ELF-1 (cell line): ENCODE measurements around the gene TNIP1.

Experiments used
- DNase-seq: peaks from one replicate; pipeline ENCODE4 v3.0.0-alpha.2; 2016; ENCODE audit warnings: low read depth, low spot score

Gene TNIP1

DNA sequence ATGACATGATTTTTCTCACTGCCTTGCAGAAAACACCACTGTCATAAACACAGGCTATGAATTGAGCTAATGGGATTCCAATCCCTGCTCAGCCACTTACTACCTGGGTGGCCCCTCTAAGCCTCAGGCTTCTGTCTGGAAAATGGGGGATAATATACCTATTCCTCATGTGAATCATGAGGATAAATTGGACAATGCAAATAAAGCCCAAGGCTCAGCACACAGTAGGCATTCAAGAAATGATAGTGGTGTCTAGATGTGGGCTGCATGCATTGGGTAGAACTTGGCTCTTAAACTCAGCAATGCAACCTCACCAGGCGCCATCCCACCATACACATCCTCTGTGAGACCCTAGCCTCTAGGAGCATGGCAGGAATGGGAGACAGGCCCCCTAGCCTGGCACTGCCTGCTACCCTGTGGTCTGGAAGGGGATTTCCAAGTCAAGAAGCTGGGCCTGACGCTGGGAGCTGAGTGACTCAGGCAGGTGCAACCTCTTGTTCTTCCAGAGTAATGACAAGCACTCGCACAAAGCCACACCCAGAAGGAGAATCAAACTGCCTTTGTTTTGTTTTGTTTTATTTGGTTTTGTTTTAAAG, 2.3 kb upstream of the TNIP1 start:
- DNase-seq: no peak

DNA sequence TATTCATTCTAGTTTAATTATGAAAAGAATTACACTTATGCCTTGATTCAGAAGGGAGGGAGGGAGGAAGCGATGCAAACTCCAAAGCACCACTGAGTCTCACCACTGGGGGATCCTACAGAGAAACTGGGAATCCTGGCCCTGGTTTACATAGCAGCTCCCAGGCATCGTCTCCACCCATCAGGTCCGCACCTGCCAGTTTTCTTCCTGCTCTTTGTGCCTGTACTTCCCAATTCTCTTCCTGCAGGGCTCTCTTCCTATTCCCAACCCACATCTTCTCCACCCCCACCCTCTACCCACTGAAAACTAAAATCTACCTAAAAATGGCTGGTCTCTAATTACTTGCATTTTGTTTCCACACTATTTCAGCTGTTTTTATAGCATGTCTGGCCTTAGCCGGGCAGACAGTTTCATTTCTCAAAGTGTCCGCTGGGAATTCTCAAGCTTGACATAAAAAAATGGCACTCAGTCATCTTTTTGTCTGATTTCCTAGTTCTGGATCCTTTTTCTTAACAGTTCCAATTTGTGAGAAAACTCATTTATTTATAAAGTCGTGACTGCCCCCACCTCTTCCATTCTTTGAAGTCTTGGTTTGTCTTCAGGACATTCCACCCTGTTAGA, 1.6 kb upstream of the TNIP1 start:
- DNase-seq: peak; percentile 59

DNA sequence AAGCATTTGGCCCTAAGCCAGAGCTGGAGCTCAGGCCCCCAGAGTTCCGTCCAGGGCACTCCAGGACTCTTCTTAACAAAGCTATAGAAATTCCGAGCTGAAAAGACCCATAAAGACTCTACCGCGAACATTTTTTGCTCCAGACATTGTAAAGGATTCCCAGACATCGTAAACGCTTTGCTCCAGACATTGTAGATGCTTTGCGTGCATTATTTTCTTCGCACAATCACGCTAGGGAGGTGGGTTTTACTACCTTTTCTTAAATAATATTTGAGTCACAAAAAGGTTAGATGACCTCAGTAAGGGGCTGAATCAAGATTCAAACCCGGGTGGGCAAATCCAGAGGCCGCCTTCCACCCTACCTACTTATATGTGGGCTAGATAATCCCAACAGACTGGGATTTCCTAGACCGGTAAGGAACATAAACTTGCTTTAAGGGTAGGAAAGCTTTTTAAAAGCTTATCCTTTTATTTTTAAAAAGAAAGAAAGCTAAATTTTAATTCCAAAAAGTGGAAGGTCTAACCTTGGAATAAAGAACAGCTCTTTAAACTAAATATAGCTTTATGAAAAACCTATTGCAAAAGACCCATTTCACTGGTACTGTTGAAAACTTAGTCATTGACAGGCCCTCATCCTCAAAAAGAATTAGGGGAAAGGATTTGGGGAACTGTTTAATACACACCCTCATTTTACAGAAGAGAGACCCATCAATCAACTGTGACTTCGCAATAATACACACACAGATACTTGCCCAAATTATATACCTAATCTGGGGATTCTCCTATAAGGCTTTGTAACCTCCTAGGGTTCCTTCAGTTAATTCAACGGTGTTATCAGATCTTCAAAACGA, 822 bp upstream of the TNIP1 start:
- no peak for DNase-seq

DNA sequence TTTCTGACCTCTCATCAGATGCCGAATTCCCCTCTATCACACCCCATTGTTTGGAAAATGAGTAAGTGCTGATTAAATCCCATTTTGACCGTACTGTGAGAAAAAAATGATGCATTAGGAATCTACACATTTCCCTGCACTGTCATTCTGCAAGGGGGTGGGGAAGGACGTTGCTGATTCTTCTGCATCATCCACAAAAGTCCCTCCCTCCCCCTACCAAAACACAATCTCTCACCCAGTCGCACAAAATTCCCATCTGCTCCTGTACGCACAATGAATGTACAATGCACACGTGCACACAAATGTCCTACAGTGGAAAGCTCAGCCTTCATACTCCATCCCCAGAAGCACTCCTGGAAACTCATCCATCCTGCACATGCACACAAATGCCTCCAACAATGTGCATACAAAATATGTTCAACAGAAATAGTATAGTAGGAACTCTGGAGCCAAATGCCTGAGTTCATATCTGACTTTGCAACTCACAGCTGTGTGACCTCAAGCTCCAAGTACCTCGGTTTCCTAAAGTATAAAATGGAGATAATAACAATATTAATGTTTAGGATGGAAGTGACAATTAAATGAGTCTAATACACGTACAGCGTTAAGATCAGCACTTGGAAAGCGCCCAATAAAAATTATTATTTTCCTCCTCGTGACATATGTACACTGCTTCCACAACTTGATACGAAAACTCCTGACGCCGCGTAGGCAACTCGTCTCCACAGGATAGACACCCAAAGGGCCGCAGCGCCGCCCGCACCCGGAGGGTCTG, 809 bp downstream of the TNIP1 start:
- no peak for DNase-seq

DNA sequence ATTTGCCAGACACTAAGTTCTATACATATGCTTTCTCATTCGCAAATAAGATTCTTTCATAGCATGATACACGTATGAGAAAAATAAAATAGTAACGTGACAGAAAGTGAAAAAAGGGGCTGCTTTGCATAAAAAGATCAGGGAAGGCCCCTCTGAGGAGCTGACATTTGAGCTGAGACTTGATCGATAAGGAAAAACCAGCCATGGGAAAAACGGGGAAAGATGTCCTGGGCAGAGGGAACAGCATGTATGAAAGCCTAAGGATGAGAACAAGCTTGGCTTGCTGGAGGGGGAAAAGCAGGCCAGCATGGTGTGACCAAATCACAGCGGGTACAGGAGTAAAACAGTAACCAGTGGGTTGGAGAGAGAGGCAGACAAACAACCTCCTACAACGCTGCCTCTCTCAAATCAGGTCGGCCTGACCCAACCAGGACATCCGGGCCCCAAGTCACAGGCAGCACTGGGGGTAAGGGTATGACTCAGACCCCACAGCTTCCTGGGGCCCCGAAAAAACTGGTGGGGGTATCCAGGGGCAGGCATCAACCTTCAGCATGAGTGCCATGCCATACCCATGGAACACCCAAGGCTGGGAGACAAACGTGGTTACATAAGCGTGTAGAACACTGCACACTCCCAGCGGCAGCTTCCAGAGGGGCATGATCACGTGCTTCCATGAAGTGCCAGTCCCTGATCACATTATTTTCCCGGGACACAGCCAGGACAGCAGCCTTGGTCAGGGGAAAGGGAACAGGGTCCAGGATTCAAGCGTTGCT, 2.2 kb downstream of the TNIP1 start:
- no peak for DNase-seq

DNA sequence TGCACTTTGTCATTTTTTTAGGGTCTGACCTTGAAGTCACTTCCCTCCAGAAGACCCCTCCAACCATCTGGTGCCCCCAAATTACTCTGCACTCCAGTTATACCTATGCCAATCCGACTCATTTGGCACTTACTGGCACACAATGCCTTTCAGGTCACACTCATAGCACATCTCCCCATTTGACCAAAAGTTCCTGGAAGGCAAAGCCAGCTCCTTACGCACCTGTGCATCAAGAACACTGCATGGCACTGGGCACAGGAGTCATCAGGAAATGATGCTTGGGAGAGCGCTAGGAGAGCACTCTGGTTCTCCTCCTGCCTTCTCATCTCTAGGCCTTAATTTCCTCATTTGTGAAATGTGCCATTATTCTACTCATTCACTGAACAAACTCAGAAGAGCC, 2.9 kb downstream of the TNIP1 start:
- no peak for DNase-seq

DNA sequence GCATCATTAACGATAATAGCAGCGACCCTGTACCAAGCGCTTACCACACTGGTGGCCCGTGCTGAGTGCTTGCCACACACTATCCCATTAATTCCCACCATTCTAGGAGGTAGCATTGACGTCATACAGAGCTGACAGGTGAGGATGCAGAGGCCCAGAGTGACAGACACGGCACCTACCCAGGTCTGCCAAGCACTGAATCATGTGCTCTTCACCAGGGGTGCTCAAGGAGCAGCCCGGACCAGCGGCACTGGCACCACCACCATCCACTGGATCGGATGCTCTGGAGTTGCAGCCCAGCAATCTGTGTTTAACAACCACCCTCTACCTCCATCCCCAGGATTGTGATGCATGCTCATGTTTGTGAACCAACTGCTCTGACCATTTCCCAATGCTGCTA, 3.4 kb downstream of the TNIP1 start:
- no peak for DNase-seq

DNA sequence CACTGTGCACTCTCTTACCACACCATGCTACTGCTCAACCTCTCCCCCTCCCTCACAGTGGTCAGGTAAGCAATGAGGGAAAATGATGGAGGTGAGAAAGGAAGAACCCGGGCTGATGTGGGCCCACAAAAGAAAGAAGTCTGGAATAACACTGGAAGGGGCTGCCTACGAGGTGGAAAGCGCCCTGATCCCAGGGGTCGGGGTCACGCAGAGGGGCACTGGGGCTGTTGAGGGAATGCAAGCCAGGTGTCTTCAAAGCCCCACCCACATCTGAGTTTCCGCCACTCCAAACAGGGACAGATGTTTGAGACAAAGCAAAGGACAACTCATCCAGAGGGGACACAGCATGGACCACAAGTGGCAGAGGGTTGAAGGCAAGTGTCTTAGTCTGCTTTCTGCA, 4.2 kb downstream of the TNIP1 start:
- no peak for DNase-seq

DNA sequence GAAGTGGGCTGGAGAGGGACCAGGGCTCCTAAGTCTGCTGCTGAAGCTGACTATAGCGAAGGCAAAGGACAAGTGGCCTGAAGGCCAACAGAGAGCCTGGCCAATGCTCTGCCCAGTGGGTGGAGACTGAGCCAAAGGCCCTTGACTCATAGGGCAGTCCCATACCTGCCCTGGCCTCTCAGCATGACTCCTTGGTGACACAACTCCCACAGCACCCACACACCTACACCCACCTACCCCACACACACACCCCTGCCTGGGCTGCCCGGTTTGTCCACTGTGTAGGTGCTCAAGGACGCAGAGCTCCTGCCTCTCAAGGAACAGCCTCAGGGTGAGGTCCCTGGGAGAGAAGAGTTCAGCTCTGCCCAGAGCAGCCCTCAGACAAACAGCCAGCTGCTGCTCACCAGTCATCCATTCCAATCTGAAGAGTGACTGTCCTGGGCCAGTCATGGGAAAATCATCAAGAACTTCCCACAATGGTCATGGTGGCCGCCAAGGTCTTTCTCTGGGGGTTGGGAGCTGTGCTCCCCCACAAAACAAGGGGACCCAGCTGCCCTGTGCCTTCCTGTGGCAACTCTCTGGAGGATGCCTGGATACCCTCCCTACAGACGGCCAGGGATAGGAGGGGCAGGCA, 5.0 kb downstream of the TNIP1 start:
- no peak for DNase-seq

DNA sequence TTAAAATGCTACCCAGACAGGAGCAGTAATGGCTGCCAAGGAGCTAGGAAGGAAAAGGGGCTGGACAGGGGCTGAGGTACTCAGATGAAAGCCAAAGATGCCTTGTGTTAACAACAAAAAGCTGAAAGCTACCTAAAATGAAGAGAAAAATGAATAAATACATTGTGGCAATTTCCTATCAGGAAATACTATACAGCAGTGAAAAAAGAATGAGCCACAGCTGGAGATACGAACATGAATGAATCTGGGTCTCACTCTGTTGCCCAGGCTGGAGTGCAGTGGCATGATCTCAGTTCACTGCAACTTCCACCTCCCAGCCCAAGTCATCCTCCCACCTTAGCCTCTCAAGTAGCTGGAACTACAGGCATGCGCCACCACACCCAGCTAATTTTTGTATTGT, 6.3 kb downstream of the TNIP1 start:
- no peak for DNase-seq

DNA sequence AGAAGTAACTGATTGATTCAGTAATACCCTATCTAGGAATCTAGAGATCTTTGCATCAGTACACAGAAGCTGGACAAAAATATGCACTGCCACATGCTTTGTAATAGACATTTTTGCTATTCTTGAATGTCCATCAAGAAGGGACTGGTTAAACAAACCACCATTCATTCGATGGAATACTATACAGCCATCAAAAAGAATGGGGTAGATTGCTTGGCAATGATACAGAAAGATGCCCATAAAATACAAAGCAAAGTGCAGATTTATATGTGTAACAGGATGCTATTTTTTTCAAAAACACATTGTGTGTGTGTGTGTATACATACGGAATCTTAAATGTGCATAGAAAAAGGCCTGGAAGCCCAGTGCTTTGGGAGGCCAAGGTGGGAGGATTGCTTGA, 7.6 kb downstream of the TNIP1 start:
- DNase-seq: no peak

DNA sequence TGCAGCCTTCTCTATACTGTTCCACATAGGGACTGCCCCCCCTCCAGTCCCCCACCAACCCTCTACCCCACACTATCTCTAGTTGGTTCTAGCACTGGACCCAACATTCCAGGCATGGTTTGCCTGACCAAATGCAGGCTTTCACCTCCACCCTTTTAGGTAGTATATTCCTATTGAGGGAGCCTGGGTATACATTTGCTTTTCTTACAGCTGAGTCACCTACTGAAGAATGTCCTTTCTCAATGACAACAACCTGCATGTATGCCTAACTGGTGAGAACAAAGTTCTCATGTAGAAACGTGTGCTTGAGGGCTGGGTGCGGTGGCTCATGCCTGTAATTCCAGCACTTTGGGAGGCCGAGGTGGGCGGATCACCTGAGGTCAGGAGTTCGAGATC, 8.2 kb downstream of the TNIP1 start:
- no peak for DNase-seq

DNA sequence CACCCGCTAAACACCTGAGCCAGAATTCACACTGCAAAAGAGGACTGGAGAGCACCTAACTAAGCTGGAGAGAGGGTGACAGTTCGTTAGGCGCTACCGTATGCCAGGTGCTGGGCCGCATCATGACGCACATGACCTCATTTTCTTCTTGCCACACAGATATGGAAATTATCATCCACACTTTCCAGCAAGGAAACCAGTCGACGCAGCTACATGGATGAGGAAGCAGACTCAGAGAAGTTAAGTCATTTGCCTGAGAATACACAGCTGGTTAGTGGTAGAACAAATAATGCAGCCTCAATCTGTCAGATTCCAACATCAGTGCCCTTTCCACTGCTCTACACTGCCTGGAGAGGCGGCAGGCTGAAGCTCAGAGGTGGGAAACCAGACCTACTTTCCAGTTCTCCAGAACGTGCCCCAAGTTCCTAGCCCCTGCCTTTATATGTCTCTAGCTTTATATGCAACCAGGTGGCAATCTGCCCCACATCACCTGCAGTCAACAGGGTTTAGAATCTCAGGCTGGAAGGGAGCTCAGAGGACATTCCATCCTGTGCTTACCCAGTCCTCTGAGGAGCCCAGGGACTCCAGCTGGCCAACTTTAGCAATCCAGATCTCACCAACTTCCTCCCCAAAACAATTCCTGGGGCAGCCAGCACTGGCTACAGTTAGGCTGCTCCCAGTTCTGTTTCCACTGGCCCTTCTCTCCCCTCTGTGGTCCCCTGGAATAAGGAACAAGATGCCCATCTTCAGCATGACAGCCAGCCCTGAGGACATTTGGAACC, 8.8 kb downstream of the TNIP1 start:
- DNase-seq: no peak

DNA sequence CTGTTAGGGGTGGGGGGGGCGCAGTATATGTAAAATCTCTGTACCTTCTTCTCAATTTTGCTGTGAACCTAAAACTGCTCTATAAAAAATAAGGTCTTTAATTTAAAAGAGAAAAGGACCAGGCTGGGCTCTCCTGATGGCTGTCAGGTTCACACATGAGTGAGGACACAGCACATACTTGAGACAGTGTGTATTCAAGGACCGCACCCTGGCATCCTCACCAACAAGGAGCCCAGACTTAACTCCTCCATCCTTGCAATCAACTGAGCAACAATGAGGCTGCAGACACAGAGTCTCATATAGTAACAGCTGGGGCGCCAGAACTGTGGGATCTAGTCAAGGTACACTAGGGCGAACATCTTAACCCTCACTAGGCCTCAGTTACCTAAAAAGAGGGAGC, 9.8 kb downstream of the TNIP1 start:
- DNase-seq: no peak

DNA sequence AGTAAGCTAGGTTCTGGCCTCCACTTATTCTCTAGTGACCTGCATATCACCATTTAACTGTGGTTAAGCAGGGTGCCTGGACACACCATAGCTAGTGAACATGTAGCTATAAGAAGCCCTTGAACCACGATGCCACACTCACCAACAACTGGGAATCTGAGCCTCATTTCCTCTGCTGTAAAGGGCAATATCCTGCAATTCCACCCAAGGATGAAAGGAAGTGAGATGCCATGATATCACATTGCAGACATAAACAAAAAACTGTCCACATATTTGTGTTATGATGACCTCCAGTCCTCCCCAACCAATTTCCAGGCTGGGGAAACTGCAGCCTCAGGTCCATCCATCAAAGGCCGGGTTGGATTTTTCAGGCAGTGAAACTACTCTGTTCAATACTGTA, 10.4 kb downstream of the TNIP1 start:
- no peak for DNase-seq

DNA sequence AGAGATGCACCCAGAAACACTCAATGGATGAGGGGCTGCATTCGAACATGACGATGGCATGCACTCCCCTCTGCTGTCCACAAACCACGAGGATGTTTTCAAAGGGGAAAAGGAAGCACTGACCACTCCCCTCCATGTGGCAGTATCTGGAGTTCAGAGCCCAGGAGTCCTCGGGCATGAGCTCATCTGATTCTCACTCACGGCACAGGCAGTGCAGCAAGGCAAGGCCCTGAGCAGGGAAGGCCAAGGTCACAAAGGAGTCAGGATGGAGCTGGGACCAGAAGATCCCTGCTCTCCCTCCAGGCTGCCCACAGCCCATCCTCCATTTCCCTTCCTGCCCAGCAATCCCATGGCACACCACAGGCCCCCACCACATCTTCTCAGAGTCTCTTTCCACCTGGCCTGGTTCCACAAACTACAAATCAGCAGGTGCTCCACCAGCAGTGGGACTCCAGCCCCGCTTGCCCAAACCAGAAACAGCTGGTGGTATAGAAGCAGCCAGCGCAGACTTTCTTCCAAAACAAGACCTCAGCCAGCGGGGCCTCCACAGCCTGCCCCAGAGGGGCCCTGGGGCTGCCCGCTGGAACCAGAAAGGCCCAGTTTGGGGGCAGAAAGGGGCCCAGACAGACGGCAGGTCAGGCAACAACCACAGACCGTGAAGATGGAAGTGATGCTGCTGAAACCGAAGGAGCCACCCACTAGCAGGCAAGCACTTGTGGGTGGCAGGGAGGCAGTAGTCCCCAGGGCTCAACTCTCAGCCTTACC, 12.2 kb downstream of the TNIP1 start:
- no peak for DNase-seq

DNA sequence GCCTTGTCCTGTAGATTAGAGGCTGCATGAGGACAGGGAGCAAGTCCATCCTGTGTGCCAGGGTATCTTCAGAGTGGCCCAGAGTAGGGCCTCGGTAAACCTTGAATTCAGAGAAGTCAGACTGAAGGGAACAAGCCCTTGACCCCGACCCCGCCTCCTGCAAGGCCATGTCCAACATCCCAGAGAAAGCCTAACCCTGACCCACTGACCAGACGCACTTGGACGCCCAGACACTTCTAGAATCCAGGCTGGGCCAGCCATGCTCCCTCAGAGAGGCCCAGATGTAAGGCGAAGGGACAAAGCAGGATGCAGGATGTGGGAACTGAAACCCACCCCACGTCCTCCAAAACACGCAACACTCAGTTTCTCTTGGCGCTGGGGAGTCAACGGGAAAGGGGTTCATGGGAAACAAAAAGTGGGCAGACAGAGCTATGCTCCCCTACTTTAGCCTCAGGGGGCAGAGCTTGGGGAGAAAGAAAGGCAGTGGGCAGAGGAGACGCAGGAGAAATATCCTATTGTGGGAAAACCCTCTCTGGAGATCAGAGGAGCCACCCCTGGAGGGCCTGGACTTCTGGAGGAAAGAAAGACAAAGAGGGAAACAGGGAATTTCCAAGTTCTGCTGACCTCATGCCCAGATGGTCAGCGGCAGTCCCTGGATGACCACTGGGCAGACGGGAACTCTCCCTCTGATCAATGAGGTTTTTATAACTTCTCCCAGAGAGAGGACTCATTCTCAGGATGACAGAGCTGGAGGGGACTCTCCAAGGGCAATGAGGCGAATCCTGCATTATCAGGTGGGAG, 13.0 kb downstream of the TNIP1 start:
- DNase-seq: no peak

DNA sequence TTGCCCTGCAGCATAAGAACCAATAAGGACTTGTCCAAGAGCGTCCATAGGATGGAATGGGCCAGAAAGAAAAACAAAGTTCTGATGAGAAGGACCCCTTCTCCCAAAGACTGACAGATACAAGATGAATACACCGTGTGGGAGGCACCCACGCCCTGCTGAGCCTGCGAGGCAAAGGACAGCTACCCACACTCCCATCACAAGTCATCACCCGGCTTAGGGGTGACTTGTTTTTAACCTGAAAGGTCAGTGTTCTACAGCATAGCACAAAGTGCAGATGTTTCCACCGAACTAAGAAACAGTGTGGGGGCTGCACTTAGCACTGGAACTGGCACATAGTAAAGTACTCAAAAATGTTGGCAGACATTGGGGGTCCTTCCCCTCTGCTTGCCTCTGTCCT, 13.9 kb downstream of the TNIP1 start:
- DNase-seq: no peak

DNA sequence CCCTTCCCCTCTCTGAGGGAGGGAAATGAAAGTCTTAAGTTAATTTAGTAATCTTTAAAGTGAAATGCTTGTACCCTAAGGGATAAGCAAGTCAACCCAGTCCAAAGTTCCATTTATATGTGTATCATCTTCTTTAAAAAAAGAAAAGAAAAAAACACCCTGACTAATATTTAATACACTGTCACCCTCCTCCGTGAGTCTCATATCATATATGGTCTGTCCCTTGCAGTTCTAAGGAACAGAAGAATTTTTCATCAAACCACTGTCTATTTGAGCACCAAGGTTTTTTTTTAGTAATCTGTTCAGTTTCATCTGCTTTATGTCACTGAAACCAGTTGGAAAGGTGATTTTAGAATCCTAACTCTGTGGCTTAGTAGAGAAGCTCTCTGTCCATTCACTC, 15.2 kb downstream of the TNIP1 start:
- no peak for DNase-seq
